Fibroblast of skin of right biceps (primary cell): ENCODE measurements around the gene ZBTB18.

Source experiments
- DNase-seq: peaks from one replicate; pipeline ENCODE4 v3.0.0-alpha.2; 2013

Gene ZBTB18

DNA sequence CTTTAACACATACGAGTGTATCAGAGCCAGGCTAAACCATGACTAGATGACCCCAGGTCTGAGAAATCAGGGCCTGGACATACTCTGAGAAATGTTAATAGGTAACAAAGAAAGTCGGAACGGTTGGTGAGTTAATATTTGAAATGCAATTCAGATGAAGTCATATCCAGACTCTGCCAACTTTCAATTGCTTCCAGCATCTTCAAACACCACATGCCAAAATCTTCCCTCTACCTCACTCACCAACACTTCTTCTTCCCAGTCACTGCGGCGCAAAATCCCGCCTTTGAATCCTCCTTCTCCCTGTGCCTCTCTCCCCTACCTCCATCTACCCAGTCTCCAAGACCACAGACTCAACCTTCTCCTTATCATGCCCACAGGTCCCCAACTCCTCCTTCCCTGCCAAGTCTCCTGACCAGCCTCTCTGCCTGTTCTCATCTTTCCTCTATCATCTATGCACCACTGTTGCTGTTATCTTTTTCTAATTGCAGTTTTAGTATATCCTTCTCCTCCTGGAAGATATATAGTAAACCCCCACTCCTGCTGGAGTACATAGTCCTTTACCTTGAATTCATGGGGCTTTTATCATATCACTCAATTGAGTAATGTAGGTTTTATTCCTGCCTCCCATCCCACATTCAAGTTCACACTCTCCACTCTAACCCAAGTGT lies 41.3 kb downstream of the ZBTB18 start:
- DNase-seq = peak; percentile 87

DNA sequence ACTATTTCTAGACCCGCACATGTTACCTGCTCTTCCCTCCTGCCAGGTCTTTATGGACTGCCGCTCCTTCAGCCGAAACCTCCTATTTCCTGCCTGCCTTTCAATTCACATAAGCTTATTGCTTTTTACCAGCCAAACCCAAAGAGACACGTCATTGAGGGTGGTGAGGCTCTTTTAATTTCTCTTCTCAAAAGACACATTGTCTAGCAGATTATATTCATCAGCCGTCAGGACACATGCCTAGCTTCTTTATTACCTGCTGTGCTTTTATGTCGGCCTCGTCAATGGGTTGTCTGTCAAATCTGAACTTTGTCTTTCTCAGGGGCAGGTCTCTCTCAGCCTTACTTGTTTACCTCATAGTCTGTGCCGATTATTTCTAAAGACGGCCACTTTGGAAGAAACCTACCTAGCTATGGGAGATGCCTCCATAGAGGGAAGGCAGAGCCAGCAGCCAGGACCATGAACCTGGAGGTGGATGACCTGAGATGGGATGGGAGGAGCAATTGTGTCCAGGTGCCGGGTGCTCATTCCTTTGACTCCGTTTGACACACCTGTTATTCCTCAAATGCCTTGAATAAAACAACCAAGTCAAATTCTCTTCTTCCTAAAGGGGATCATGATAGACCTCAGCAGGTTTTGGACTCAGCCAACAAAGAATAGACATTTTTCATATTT lies 42.0 kb downstream of the ZBTB18 start:
- DNase-seq = no peak

DNA sequence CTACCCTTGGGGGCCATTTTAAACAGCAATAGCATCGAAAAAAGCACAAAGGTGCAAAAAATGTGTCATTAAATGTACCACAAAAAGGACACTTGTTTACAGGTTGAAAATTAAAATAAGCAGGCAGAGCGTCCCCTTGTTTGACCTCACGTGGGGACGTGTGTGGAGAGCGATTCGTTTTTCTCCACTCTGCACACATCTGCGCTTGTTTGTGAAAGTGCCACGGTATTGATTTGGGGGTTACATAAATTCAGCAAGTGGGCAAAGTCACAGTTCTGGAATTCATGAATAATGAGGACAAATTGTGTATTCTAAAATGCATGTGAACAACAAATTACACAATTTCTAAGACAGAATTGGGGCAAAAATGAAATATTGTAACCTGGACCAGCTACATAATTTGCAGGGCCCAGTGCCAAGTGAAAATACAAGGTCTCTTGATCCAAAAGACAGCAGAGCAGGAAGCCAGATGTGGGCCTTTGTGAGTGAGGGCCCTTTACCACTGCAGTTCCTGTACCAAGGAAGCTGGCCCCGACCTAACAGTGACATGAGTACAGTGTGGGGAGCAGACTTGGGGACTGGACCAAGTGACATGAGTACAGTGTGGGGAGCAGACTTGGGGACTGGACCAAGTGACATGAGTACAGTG lies 43.9 kb downstream of the ZBTB18 start:
- no peak for DNase-seq

DNA sequence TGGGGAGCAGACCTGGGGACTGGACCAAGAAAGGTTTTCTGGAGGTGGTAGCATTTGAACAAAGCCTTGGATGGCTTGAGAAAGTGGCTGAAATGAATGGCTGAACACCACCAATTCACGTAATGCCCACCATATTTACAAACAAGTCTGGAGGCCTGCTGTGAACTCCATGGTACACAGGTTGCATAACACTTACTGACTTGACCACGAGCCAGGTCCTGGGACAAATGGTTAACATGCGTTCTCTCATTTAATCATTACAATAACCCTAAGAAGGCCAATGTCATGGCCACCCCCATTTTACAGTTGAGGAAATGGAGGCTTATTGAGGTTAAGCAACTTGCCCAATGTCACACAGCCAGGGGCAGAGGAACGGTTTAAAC lies 44.4 kb downstream of the ZBTB18 start:
- DNase-seq = no peak

DNA sequence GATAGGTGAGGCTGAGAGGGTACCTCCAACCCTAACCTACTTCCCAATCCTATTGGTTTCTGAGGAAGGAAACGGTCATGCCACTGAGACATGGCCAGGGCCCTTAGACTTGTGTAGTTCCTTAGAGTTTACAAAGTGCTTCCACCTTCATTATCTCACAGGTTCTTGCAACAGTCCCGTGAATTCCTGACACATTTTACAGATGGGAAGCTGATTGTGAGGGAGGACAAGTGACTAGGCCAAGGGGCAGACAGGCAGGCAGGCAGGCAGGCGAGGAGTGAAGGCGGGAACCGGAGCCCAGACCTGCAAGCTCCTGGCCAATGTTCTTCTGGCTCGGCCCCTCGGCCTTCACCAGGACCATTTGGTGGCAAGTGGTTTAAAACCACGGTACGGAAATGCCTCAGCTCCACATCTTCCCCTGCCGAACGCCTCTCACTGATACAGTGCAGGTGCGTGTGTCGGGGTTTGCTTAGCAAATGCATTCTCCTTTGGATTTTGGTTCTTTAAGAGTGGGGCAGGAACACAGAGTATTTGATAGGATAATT lies 45.1 kb downstream of the ZBTB18 start:
- no peak for DNase-seq

DNA sequence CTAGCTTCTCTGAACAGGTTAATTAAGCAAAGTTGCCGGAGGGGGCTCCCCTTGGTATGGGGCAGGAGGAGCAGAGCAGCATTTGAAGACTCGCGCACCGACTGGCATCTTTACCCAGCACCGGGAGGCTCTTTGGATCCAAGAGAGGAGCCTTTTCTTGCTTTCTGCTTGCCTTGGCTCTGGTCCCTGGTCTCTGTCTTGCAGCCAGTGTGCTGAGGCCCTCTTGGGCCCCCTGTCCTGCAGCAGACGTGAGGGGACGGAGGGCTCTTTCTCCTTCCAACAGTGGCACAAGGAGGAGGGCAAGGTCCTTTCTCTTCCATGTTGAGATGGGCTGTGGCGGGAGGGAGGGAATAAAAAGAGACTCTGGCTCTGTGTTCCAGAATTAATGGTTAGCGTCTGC lies 45.6 kb downstream of the ZBTB18 start:
- DNase-seq = no peak

DNA sequence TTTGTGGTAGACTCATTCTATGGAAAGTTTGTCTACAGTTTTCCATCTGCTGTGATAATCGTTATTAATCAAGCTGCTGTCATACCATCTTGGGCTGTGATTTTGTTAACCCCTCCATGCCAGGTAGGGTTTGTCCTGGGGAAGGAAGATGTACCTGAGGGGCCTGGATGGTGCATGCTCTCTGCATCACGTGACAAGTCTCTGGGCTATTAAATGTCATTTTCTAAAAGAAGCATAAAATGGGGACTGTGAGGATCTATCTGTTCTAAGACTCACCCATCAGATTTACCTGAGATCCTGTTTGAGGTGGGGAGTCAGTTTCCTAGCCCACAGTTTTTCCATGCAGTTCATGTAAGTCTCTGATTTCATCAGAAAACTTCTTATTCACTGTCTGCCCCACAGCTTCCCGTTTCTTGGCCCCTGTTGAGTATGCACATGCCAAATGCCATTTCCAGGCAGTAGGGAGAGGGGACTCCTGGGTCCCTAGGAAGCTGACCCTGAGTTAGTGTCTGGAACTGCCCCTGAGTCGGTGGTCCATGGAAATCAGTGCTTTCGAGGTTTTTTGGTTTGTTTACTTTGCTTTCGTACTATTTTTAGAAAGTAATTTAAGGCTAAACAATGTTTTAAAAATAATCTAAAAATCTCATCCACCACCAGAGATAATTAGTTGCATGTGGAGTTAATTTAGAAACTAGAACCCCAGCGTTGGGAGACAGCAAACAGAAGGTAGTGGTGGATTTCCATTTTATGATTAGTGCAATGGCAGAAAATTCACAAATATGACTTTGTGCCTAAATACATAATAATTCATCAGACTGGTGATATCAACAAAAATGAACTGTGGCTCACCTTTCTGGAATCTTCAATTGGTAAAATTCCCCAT lies 46.7 kb downstream of the ZBTB18 start:
- DNase-seq = peak; percentile 54

DNA sequence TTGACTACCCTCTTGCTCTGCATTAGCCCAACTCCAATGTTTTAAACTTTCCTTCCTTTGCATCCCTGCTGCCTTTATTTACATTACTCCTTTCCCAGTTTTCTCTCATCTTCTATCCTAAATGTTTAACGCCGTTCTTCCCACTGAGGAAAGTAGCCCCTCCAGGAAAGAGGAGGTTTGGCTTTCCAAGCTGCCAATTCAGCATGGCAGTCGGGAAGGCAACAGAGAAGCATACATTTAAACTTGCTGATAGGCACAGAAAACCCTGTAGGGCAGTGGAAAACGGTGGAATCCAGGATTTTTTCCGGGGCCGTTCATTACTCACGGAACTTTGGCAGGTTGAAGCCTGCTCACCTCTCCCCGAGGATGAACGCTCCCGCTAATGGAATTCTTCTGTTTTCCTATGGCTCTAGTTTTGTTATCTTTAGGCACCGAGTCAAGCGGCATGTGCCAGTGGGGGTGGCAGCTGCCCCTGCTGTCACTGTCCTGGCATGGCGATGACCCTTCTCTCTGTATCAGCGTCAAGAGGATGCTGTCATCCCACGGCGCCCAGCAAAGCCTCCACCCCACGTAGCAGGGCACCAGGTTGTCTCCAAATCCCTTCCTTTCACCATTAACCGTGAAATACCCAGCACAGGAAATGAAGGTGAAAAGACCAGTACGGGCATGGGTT lies 48.3 kb downstream of the ZBTB18 start:
- DNase-seq = no peak

DNA sequence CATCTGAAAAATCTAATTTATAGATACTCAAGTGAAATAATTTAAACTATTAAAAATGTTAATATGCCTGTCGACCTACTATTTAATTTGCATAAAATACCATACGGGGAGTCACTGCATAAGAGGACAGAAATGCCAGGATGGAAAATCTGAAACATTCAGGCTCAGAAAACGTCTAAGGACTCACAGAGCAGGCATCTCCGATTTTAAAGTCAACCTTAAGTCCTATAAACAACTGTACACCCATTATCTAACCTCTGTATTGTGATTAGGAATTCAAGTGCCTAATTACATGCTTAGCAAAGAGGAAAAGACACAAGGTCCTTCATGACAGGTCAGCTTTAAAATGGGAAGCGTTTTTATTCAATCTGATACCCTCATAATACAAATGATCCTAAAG lies 49.2 kb downstream of the ZBTB18 start:
- DNase-seq = no peak

DNA sequence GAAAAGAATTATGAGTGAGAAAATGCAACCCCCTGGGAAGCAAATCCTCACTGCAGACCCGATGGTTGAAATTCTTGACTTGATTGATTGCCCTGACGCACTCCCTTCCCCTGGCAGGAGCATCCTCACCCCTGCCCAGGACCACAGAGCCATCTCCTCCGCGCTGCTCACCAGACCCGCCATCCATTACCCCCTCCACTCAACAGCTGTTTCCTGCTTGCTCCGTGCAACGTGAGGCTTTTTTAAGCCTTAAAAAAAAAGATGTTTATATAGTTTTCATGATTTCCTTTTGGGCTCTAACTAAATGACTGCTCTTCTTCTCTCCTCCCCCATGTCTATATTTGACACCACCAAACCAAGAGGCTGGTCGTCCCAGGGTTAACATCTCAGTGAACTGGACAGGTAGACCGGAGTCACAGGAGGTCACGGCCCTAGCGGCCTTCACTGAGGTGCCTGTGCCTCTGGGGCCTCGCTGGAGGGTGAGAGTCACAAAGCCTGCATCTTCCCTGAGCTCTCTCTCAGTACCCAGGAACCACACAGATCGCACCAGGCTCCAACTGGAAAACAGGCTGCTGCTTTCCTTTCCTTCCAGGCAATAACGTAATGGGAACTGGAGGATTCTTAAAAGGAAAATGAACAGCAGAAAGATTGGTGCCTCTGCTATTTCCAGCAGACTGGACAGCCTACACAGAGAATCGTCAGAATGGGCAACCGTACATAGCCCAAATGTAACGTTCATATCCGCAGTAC lies 49.8 kb downstream of the ZBTB18 start:
- DNase-seq = peak; percentile 86

DNA sequence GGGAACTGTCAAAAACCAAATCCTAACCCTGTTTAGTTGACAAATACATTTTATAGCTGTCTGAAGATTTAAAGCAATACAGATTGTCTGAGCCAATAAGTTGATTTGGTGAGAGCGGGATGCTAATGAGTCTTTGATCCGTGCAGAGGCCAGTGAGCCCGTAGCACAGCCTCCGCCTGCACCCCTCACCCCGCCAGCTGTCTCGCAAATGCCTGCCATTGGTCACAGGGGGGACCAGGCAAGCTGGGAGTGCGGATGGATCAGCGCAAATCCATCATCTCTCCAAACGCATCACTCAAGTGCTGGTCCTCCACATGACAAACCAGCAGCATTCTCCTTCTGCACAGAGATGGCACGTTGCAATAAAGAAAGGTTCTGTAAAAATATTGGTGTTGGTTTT lies 51.0 kb downstream of the ZBTB18 start:
- DNase-seq = no peak

DNA sequence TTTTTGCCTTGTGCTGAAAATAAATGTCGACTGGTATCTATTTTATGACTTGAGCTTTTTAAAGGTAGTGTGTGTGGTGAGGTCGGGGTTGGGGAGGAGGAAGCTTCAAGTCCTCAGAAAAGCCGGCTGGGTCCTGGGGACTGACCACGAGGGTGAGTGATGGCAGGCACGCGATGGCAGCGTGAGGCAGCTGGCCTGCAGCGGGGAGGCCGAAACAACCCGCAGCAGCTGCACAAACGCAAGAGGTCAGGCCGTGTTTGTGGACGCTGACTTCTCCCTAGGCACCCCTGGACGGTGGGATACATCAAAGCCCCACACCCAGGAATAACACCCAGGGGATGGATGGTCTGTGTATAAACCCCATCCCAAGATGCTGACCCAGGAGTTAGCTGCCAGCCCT lies 51.4 kb downstream of the ZBTB18 start:
- no peak for DNase-seq

DNA sequence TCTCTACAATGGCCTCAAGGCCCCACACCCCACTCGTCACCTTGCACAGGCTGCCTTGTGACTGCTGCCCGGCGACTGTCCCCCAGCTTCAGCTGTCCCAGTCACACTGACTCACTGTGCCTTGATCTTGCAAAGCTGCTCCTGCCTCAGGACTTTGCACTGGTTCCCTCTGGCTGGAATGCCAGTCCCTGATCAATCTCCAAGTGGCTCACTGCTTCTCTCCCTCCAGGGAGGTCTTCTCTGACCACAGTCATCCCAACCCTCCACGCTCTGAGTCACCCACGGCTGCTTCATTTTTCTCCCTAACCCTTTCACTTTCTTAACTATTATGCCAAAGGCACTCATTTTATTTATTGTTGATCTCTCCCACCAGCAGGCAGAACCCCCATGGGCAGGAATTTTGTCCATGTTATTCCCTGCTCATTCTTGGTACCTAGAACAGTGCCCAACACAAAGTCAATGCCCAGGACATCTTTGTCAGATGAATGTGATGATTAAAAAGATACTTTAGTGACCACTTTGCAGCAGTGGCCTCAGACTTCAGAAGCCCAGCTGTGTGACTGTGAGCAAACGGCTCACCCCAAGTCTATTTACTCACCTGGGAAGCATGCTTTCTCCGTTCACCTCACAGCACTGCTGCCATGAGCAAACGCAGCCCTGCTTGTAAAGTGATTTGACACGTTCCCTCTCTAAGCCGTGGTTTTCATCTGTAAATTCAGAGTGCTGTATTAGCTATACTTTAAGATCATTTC lies 53.4 kb downstream of the ZBTB18 start:
- DNase-seq = peak; percentile 97

DNA sequence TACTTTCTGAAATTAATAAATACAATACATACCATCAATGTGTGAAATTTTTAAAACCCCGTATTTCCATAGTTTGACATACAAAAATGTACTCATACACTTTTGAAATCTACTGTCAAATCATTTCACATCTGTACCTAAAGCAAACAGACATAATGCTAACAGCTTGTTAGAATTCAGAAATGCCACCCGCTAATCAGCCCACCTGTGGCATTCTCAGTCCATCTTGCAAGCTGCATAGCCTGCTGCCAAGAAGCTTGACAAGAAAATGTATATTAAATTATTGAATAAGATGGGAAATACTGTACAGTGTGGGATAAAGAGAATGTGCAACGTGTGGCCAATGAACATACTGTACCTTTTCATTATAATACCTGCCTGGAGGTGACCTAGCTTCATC lies 55.1 kb downstream of the ZBTB18 start:
- DNase-seq = no peak
